K562 (cell line): Measurements from ENCODE around the gene POT1. TPM values are rescaled to one million over a fixed set of nuclear protein-coding genes. Genes with fewer than 3 reads are reported as not detected.
A peak's percentile ranks its signal among the peaks of the same experiment; 100 is the strongest.

Experiments
- BHLHE40 ChIP-seq: IDR thresholded peaks from 2 replicates; pipeline ENCODE4 v1.6.1; 2011; ENCODE audit warnings: low read length, improper control_type of control experiment
- ETV5 ChIP-seq: sonication (generic); formaldehyde crosslinking; IDR thresholded peaks from 2 replicates; pipeline ENCODE4 v1.4.0; 2020; ENCODE audit warnings: low read depth, mild to moderate bottlenecking, missing genetic modification reagents
- GMEB1 ChIP-seq: fragments of 250-450 bp; sonication (Bioruptor Pico); IDR thresholded peaks from 2 replicates; pipeline ENCODE4 v1.4.0; 2020; ENCODE audit warnings: mild to moderate bottlenecking
- MIER1 ChIP-seq: fragments of 450-650 bp; IDR thresholded peaks from 2 replicates; pipeline ENCODE4 v1.6.1; 2016; ENCODE audit warnings: antibody characterized with exemption, mild to moderate bottlenecking, low read depth
- PPARD ChIP-seq: fragments of 250-450 bp; sonication (Bioruptor Pico); IDR thresholded peaks from 2 replicates; pipeline ENCODE4 v1.8.0; 2022; ENCODE audit warnings: inconsistent platforms, mild to moderate bottlenecking, moderate library complexity
- U2AF2 ChIP-seq: fragments of 200-400 bp; formaldehyde crosslinking; optimal IDR thresholded peaks from 2 replicates; pipeline ENCODE3; 2017; ENCODE audit warnings: low read depth, mild to moderate bottlenecking, low read length
- UBTF ChIP-seq, 2 experiments: IDR thresholded peaks; 2 replicates each; pipeline ENCODE4 v1.6.1; 2012; ENCODE audit warnings: improper control_type of control experiment in 2 of 2, low read depth in 2 of 2, low read length in 2 of 2, borderline replicate concordance in 1 of 2
- ZNF212 ChIP-seq: fragments of 450-650 bp; formaldehyde crosslinking; IDR thresholded peaks from 2 replicates; pipeline ENCODE4 v1.4.0; 2020; ENCODE audit warnings: mild to moderate bottlenecking
- ZNF318 ChIP-seq, 2 experiments: fragments of 450-650 bp; IDR thresholded peaks; 2 replicates each; pipeline ENCODE4 v1.6.1; 2016; ENCODE audit warnings: mild to moderate bottlenecking in 2 of 2, borderline replicate concordance in 1 of 2, low read depth in 1 of 2, moderate library complexity in 1 of 2
- ZNF639 ChIP-seq, 2 experiments: fragments of 200-800 bp in 1 of 2; sonication (Bioruptor generic) in 1 of 2; sonication (generic) in 1 of 2; formaldehyde crosslinking in 1 of 2; IDR thresholded peaks in 1 of 2; conservative IDR thresholded peaks in 1 of 2; 2 replicates each; pipeline versions ENCODE4 v1.5.0 to v1.6.1; 2016 to 2020; ENCODE audit warnings: missing compliant biosample characterization in 1 of 2, missing genetic modification characterization in 1 of 2, missing genetic modification reagents in 1 of 2
- polyA plus RNA-seq, 8 experiments: library from polyadenylated mRNA; depleted of rRNA in 4 of 8; stranded (reverse) in 5 of 8; unstranded in 3 of 8; fragments of >200 nt; fragmentation: Nextera tagmentation in 2 of 8; fragmentation: Illumina TruSeq in 1 of 8; extraction: Ambion mirVana in 2 of 8; extraction: Trizol in 1 of 8; gene quantifications; 2 replicates each; pipeline versions ENCODE4 v1.2.1 to v1.2.3, GENCODE V29; 2011 to 2014; ENCODE audit warnings: inconsistent platforms in 1 of 8, missing spikeins in 1 of 8
- total RNA-seq, 7 experiments: library from RNA; depleted of rRNA in 6 of 7; stranded (reverse); fragments of >200 nt in 6 of 7; fragmentation: Illumina TruSeq in 2 of 7; extraction: Trizol in 2 of 7; gene quantifications; 2 replicates each; pipeline versions ENCODE4 v1.2.1 to v1.2.3, GENCODE V29; 2011 to 2021; ENCODE audit warnings: low replicate concordance in 1 of 7

Gene POT1
- total and polyA plus RNA-seq, 9 of the 15 experiments (the other 6 are each of a cell fraction or from before 2014, with no cell fraction given): 37.9 to 140 (median 63.6) TPM

GRCh38 chr7:124929467-124930172, at the start of gene POT1 (continued):
- peak in 1 of 2 experiments; percentile 46; a peak in 1 of 4 replicates for TF ChIP-seq ZNF318 (IDR thresholded peaks at IDR 0.05; ENCODE audit: borderline replicate concordance in 1 of 2, low read depth in 1 of 2)
- TF ChIP-seq BHLHE40: peak; percentile 68
- TF ChIP-seq PPARD (CRISPR knock-in tag): no peak
- TF ChIP-seq ZNF212 (CRISPR knock-in tag): no peak; the same call in 1 of the 2 replicates
- peak in 1 of 2 experiments; percentile 79; a peak in 1 of 4 replicates for TF ChIP-seq ZNF639 (CRISPR knock-in tag; conservative IDR thresholded peaks at IDR 0.05 in 1 of 2, IDR thresholded peaks at IDR 0.05 in 1 of 2)
- no peak for TF ChIP-seq U2AF2
- TF ChIP-seq ETV5 (CRISPR knock-in tag): peak; percentile 39
- peak; percentile 96 for TF ChIP-seq GMEB1 (CRISPR knock-in tag)
- TF ChIP-seq UBTF (IDR thresholded peaks at IDR 0.05; ENCODE audit: borderline replicate concordance in 1 of 2, low read depth in 2 of 2, low read length in 2 of 2): no peak; a peak in 1 of 4 replicates
- TF ChIP-seq MIER1: no peak
